Uterus (tissue), 2 donors: ENCODE data around the gene EID2B.

Experiments
- POLR2A ChIP-seq, 2 donors: fragments of 450-650 bp; IDR thresholded peaks; one replicate each; pipeline ENCODE4 v1.6.1; 2016; ENCODE audit warnings: antibody characterized with exemption in 2 of 2, mild to moderate bottlenecking in 1 of 2, moderate library complexity in 1 of 2
- TF ChIP-seq, protein P1 (sequence below), 4 experiments: fragments of 200-600 bp in 2 of 4; fragments of 450-650 bp in 2 of 4; sonication (generic) in 2 of 4; IDR thresholded peaks; one replicate each; pipeline ENCODE4 v1.5.1; 2016 to 2019; ENCODE audit warnings: antibody characterized with exemption in 4 of 4, mild to moderate bottlenecking in 2 of 4, moderate library complexity in 1 of 4

DNA sequence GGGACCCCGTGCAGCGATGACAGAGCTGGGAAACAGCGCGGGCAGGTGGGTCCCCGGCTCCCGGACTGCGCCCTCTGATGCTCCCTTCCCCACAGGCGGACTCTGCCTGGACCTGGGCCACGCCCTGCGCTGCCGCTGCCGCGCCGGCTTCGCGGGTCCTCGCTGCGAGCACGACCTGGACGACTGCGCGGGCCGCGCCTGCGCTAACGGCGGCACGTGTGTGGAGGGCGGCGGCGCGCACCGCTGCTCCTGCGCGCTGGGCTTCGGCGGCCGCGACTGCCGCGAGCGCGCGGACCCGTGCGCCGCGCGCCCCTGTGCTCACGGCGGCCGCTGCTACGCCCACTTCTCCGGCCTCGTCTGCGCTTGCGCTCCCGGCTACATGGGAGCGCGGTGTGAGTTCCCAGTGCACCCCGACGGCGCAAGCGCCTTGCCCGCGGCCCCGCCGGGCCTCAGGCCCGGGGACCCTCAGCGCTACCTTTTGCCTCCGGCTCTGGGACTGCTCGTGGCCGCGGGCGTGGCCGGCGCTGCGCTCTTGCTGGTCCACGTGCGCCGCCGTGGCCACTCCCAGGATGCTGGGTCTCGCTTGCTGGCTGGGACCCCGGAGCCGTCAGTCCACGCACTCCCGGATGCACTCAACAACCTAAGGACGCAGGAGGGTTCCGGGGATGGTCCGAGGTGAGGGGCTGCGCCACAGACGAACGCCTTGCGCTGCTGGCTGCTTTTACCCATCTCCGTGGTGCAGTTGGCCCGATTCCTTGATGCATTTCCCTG lies 25.5 kb downstream of the EID2B start:
- TF ChIP-seq, protein P1, sequence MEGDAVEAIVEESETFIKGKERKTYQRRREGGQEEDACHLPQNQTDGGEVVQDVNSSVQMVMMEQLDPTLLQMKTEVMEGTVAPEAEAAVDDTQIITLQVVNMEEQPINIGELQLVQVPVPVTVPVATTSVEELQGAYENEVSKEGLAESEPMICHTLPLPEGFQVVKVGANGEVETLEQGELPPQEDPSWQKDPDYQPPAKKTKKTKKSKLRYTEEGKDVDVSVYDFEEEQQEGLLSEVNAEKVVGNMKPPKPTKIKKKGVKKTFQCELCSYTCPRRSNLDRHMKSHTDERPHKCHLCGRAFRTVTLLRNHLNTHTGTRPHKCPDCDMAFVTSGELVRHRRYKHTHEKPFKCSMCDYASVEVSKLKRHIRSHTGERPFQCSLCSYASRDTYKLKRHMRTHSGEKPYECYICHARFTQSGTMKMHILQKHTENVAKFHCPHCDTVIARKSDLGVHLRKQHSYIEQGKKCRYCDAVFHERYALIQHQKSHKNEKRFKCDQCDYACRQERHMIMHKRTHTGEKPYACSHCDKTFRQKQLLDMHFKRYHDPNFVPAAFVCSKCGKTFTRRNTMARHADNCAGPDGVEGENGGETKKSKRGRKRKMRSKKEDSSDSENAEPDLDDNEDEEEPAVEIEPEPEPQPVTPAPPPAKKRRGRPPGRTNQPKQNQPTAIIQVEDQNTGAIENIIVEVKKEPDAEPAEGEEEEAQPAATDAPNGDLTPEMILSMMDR (IDR thresholded peaks at IDR 0.05) = no peak
- no peak for TF ChIP-seq POLR2A (IDR thresholded peaks at IDR 0.05)
